Retina (tissue), 1 donor: ENCODE data around the gene RFFL.

Source experiments
- DNase-seq: peaks from one replicate; pipeline ENCODE4 v3.0.0-alpha.2; 2016

Gene RFFL

GRCh38 chr17:34961093-34961911, 102.2 kb downstream of the RFFL start, which contains the start of the genes CCT6B and ZNF830:
Gene CCT6B (minus strand): TSS chr17:34961460. CDS start chr17:34961393, 67 bp downstream.
Gene ZNF830 (plus strand): TSS chr17:34961540. CDS start chr17:34961567, 27 bp downstream.
- DNase-seq: peak; percentile 98

- no peak for DNase-seq
Measured at GRCh38 chr17:34958438-34958837, 105.1 kb downstream of the RFFL start.
